ENCODE measurements around the gene NDUFS8.
"Not testable (repeated sequence)": the region's sequence is repeated elsewhere in the genome, so short reads cannot be mapped to it uniquely, and the experiment has no call there.

NDUFS8 gene

DNA sequence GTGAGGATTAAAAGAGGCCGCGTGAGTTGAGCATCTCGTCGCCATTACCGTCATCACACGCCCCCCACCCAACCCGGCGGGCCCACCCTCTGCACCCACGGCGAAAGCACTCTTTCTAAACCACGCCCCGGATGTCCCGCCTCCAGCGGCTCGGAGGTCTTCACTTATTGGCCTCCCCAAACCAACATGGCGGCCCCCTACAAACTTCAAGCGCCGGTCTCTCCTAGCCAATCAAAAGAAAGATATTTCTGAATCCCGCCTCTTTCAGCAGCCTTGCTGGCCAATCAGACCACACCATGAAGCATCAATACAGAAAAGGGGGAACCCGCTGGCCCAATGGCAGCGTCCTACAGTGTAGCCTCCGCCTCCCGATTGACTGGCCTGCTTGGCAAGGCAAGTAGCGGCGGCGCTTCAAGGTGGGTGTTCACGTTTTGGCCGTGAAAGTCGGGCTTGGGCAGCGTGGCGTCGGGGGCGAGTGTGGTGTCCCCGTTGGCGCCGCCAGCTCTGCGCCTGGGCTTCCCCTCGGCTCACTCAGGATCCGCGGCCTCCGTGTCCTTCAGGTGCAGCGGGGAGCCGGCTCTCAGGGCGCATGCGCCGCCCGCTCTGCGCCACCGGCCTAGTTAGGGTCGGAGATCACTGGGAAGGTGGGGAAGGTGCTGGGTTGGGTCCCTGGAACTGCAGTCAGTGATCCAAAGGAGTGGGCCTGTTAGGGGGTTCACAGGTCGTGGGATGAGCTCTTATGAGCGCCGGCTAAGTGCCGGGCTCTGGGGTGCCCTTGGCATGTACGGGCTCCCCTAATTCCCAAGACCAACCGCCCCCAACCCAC is at the start of gene NDUFS8:
Gene NDUFS8, plus strand, starts transcription at position 364 of the 826 bp plus-strand sequence. CDS start 1,471 bp downstream, outside the sequence.
- DNase-seq (ENCODE audit: low spot score) = peak; percentile 100

DNA sequence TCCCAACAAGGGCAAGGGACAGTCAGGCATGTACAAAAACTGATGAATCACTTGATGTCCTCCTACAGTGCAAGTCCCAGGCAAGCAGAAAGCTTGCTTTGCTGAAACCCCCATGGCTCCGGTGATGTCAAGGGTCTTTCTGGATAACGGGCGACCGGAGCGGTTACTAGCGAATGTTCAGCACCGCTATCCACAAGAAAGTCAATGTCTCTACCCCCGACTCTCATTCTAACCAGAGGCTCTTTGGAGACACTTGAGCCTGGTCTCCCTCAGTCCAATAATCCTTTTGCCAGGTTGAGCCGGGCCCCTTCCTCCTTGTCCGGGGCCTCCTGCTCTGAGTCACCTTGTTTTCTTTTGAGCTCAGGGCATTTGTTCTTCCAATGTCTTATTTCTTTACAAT is 49.3 kb upstream of the NDUFS8 start:
- DNase-seq (ENCODE audit: low spot score) = not testable (repeated sequence)

DNA sequence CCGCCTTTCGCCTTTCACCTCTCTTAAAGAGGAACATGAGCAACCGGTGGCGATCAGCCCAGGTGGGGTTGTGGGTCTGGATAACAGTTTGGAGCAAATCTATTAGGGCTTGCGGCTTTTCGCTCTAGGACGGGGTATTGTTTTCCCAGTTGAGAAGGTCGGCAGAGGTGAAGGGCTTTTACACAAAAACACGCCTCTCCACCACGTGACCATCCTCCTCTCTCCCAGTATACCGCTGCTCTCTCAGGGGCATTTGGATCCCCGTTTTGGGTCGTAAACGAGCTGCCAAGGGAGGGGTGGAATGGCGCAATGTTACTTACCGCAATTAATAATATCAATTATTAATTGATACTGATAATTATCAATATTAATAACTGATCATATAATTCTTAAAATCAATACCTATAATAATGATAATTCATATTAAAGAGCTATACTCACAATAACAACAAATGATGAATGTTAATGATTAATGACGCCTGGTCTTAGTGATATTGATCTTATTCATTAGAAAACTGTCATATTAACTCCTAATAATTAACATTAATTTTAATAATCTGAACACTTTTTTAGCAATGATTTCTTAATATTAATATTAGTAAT is 48.1 kb upstream of the NDUFS8 start:
- not testable (repeated sequence) for DNase-seq (ENCODE audit: low spot score)

DNA sequence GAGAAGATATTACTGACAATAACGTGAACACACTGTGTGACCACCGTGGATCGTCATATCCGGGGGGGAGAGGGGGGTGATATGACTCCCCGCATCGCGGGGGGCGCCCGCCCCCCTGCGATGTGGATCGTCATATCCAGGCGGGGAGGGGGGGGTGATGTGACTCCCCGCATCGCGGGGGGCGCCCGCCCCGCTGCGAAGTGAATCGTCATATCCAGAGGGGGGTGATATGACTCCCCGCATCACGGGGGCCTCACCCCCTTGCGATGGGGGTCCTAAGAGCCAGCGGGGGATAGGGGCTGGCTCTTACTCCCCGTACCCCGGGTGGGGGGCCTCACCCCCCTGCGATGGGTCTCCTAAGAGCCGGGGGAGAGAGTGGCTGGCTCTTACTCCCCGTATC is 46.5 kb upstream of the NDUFS8 start:
- no peak for DNase-seq (ENCODE audit: low spot score)

DNA sequence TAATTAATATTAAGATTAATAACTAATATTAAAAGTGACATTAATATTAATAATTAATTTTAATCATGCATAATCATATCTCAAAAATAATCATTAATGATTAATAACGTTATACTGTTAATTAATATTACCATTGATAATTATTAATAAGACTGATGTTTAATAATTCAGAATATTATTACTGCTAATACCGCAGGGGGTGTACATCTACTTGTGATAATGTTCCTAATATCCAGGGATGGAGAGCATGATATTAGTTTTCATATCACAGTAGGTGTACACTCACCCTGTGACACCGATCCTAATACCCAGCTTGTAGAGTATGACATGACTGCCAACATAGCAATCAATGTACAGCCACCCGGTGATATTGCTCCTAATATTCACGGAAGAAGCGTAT is 45.2 kb upstream of the NDUFS8 start:
- DNase-seq (ENCODE audit: low spot score) = not testable (repeated sequence)

DNA sequence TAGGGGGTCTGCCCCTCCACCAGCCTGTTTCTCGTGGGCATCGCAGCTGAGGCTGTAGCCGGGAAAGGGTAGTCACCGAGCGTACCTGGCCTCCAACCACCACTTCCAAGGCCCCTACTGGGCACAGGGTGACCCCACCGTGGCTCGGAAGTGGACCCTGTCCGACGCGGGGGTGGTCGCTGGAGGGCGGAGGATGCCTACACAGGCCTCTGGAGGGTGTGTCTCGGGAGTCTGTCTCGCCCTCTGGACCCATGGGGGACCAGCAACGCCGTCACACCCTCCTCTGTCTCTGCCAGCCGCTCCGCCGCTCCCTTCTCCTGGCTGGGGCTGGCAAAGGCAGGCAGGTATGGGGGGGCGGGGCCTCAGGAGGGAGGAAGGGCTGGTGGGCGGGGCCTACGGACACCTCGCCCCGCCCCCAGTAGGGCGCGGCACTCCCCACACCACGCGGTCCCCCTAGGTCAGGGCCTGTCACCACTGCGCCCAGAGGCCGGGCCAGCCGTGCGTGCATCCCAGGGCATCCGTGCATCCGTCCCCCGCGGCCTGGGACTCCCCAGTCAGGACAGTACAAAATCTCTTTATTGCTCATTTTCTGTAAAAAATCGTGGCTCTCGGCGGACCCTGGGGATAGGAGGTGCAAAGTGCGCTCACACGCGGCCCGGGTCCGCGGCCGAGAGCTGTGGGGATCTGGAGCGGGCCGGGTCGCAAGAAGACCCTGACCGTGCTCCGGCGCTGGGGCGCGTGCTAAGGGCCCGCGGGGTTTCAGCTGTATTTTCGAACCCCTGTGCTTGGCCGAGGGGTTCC is 39.7 kb upstream of the NDUFS8 start:
- DNase-seq (ENCODE audit: low spot score) = not testable (repeated sequence)

DNA sequence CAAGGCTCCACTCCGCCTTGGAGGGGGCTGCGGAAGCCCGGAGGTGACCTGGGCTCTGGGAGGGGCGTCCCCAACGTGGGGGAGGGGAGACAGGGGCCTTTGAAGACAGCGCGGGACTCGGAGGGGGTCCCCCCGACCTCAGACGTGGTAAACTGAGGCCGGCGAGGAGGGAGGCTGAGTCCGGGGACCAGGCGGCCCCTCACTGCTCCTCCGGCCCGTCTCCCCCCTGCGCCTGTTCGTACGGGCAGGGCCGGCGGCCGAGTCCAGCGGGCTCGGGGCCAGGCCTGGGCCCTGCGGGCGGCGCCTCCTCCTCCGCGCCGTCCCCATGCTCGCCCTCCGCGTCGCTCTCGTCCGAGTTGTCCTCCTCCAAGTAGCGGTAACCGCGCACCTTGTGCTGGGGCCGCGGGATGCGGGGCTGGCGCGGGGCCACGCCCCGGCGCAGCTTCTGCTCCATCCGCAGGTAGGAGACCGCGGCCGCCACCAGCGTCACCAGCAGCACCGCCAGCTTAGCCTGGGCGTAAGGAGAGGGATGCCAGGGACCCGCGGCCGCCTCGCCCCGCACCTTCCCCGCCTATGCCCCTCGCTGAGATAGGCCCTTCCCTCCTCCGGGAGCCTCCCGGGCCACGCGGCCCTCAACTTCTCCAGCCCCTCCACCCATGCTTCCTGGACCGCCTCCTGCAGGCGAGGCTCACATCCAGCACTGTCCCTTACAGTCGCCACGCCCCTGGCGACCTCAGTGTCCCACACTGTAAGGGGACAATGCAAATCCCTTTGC is 38.9 kb upstream of the NDUFS8 start:
- not testable (repeated sequence) for DNase-seq (ENCODE audit: low spot score)

DNA sequence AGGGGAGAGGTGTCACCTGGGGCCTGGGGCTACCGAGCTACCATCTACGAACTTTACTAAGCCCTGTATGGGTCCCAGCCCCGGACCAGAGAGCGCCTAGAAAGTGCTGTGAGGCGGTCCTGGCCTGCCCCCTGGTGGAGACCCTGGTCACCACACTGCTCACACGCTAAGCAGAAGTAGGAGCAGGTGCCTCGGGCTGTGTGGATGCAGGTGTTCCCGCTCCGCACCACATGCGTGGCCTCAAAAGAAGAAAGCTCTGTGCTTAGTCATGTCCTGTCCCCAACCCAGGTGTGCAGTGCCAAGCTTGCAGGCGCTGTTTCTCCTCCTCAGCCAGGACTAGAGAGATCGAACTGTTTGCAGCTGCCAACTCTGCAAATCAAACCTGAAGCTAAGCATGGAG is 36.7 kb upstream of the NDUFS8 start:
- DNase-seq (ENCODE audit: low spot score) = not testable (repeated sequence)

DNA sequence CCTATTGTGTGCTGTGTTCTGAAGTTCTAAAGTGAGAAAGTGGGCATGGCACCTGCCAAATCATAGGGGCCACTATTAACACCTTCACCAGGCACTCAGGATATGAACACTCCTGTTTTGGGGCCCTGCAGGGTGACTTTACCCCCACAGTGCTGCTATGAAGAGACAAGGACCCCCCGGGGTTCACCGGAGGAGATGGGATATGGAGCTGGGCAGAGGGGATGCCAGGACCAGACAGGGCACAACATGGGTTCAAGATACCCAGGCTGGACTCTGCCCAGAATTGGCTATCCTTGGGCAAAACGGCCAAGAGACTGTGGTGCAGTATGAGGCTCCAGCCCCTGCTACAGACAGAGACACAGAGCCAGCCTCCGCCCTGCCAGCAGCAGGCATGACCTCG is 36.1 kb upstream of the NDUFS8 start:
- not testable (repeated sequence) for DNase-seq (ENCODE audit: low spot score)

DNA sequence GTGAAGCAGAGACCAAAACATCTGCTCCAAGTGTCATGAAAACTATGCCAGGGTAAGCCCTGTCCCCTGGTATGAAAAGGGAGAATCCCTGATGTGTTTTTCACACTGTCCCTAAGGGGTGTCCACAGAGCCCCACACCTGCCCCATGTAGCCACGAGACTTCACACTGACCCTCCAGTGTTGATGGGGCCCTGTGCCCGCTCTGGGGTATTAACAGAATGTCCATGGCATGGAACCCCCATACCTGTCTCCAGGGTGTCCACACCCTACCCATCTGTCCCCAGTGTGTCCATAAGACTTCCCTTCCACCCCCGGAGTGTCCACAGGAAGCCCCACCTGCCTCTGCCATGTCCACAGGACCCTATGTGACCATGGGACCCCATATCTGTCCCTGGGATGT is 35.4 kb upstream of the NDUFS8 start:
- DNase-seq (ENCODE audit: low spot score) = not testable (repeated sequence)

DNA sequence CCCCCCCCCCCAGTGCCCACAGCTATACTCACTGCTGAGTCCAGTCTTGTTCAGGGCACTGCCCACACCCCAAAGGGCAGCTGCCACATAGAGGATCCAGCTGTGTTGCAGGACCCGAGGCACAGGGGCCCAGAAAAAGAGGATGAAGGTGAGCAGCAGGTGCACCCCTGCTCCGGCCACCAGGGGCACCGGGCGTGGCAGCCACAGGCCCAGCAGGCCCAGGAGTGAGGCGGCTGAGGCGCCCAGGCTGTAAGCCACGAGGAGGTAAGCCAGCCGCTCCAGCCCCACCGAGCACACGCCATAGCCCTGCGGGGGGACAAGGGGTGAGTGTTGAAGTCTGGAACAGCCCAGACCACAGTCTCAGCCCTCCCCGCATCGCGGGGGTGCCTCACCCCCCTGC is 34.9 kb upstream of the NDUFS8 start:
- not testable (repeated sequence) for DNase-seq (ENCODE audit: low spot score)

DNA sequence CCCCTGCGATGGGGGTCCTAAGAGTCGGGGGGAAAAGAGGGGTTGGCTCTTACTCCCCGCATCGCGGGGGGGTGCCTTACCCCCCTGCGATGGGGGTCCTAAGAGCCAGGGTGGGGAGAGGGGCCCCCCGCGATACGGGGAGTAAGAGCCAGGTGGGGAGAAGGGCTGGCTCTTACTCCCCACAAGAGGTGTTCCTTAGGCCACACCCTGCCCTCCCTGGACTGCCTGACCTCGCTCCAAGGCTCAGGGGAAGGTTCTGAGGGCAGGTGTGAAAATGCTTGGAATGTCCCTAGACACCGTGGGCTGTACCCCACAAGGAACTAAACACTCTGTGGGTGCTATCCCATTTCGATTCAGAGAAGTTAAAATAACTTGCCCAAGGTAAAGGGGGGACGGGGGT is 34.4 kb upstream of the NDUFS8 start:
- no peak for DNase-seq (ENCODE audit: low spot score)

DNA sequence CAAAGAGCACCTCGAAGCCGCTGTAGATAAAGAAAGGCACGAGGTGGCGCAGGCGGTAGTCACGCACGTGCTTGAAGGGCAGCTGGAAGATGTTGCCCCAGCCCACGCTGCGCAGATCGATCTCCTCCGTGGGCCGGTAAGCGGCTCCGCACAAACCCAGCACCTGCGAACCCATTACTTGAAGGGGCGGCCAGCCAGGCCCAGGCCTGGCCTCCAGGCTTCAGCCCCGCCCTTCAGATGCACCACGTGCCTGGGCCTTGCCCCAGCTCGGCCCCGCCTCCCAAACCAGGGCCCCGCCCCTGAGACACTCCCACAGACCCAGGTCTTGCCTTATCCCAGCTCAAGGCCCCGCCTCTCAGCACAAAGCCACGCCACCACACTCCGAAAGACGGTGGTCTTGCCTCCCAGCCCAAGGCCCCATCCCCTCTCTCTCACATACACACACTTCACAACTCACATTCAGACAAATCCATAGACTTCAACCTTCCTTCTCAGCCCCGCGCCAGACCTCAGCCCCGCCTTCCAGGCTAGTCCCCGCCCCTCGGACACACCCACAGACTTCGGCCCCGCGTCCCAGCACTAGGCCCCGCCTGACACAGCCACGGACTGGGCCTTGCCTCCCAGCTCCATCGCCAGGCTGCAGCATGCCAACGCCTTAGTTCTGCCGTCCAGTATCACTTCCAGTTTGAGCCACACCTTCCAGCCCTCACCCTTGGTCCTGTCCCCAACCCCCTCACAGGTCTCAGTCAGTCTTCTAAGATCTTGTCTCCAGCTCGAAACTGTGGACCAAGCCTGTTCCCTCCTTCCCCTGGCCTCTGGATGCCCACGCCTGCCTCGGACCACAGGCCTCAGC is 33.6 kb upstream of the NDUFS8 start:
- DNase-seq (ENCODE audit: low spot score) = no peak

DNA sequence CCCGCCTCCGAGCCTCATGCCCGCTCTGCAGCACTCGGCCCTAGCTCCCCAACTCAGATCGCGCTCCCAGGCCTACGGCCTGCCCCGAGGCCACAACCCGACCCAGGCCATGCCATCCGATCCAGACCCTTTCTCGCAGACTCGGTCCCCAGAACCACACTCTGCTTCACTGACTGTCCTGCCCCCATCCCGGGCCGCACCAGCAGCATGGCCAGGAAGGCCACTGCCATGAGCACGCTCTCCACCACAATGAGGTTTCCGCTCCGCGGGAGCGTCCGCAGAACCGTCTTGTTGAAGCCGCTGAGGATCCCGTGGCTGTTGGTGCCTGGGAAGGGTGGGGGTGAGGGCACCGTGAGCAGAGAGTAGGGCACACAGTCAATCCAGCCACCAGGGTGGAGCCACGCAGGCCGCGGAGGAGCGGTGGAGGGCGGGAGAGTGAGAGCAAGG is 33.0 kb upstream of the NDUFS8 start:
- DNase-seq (ENCODE audit: low spot score) = no peak

DNA sequence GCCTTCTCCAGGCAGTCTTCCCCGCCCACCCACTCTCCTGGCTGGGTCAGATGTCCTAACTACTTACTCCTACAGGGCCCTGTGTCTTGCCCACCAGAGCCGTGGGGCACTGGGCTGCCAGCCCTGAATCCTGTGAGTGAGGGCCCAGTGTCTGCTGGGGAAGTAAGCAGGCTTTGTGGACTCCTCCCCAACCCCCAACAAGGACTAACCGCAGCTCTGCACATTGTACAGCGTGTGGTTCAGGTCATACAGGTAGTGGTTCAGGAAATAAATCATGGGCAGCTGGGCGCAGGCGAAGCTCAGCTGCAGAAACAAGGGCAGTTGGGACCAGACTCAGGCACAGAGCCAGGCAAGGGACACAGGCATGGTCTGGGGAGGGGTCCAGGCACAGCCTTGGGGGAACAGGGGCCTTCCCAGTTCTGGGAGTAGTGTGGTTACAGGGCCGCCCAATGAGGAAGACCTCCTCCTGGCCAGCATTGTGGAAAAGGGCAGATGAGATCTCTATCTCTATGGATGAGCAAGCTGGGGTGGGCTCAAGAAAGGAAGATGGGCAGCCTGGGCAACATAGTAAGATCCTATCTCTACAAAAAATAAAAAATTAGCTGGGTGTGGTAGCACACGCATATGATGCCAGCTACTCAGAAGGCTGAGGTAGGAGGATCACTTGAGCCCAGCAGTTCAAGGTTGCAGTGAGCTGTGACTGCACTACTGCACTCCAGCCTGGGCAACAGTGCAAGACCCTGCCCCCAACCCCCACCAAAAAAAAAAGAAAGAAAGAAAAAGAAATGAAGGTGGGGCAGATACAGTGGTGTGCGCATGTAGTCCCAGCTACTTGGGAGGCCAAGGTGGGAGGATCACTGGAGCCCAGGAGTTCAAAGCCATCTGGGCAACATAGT is 32.1 kb upstream of the NDUFS8 start:
- no peak for DNase-seq (ENCODE audit: low spot score)

DNA sequence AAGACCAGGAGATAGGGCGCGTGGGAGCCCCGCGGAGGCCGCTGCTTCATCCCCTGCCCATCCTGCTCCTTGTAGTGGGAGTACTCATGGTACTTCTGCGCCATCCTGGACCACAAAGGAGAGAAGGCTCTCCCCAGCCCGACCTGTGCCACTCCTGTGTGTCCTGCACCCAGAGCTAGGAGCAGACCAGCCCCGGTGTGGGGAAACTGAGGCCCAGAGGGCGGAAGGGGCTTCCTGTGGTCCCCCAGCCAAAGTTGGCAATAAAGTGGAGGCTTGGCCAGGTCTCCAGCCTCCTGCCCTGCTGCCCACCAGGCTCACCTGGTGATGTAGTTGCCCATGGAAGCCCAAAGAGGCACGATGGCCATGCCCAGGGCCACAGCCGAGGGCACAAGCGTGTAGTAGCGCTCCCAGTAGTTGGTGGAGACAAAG is 31.3 kb upstream of the NDUFS8 start:
- no peak for DNase-seq (ENCODE audit: low spot score)

DNA sequence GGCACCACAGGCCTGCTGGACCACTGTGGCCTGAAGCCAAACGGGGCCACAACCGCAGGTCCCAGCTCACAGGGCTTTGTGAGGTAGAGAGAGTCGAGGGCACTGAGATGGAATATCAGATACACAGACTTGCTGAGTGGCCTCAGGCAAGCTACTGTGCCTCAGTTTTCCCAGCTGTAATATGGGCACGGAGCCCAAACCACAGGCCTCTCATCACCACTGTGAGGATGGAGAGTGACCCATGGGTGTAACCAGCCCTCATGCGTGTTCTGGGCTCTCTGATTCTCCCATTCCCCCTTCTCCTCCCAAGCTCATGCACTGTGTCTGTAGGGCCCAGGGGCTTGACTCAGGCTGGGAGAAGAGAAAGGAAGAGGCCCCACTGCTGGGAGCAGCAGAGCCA is 30.8 kb upstream of the NDUFS8 start:
- no peak for DNase-seq (ENCODE audit: low spot score)

DNA sequence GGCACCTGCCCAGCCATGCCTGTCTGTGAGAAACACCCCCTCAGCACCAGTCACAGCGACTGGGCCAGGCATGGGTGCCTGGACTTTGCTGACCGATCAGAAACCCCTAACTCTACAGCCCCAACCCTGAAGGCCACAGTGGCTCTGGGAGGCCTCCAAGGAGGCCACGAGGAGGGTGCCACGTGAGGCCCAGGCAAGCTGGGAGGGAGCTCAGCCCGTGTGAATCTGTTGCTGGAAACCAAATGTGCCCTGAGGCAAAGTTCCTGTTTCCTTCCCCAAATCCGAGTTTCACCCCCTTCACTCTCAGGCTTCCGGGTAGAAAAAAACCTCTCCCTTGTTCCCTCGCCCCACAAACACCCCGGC is 27.9 kb upstream of the NDUFS8 start:
- DNase-seq (ENCODE audit: low spot score) = no peak

DNA sequence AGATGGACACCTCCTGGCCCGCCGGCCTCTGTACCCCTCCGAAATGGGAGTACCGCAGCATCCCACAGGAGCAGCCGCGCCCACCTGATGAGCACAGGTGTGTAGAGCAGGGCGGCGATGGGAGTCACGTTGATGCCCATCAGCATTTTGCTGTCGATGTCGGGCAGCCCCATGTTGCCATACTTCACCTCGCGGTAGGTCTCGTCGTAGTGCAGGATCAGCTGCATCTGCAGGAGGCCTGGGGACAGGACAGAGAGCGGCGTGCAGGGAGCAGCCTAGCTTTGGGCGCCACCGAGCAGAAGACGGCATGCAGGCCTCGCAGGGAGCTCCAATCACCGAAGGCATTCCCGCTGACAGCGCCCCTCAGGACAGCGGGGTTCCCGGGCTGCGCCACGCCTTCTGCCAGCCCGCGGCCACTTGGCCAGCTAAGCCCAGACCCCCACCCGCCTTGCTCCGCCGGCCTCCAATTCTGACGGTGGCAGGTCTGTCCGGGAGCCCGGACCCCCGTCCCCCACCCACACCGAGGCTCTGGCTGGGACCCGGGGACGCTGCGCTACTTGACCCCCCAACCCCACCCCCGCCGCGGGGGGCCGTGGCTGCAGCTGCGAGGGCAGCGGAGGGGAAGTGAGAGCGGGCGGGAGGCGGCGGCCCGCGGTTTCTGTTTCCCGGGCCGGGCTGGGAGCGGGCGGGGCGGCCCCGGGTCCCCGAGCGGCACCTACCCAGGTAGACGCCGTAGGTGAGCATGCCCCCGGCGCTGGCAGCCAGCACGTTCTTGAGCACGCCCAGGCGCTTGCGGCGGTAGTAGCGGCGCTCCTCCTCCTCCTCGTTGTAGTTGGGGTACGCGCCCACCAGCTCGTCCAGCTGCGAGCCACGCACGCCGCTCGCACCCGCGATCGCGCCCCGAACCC is 27.3 kb upstream of the NDUFS8 start:
- peak; percentile 89 for DNase-seq (ENCODE audit: low spot score)

Measured in HuH-7.5 (cell line).